IPS-20b (cell line): ENCODE measurements around the gene ZNF148.

Experiments
- H3K27ac ChIP-seq: one replicate; pipeline ENCODE4 v1.5.1; 2013; ENCODE audit warnings: low read length
- H3K27me3 ChIP-seq: 2 replicates; pipeline ENCODE4 v1.6.1; 2013; ENCODE audit warnings: mild to moderate bottlenecking, low read length, inconsistent platforms; ENCODE audit not compliant: insufficient read depth
- H3K36me3 ChIP-seq: 2 replicates; pipeline ENCODE4 v1.6.1; 2013; ENCODE audit warnings: low read depth, mild to moderate bottlenecking, inconsistent platforms, low read length, moderate library complexity; ENCODE audit not compliant: insufficient read depth
- H3K4me1 ChIP-seq: 2 replicates; pipeline ENCODE4 v1.6.1; 2013; ENCODE audit warnings: mild to moderate bottlenecking, control low read depth, inconsistent platforms, low read length, moderate library complexity; ENCODE audit not compliant: insufficient read depth
- H3K4me3 ChIP-seq: 2 replicates; pipeline ENCODE4 v1.5.1; 2013; ENCODE audit warnings: mild to moderate bottlenecking, low read length, inconsistent platforms
- H3K9ac ChIP-seq: 2 replicates; pipeline ENCODE4 v1.6.1; 2013; ENCODE audit warnings: low read depth, mild to moderate bottlenecking, inconsistent platforms, low read length, moderate library complexity
- H3K9me3 ChIP-seq: 2 replicates; pipeline ENCODE4 v1.6.1; 2013; ENCODE audit warnings: mild to moderate bottlenecking, low read depth, low read length, inconsistent platforms; ENCODE audit not compliant: insufficient read depth

Gene ZNF148

DNA sequence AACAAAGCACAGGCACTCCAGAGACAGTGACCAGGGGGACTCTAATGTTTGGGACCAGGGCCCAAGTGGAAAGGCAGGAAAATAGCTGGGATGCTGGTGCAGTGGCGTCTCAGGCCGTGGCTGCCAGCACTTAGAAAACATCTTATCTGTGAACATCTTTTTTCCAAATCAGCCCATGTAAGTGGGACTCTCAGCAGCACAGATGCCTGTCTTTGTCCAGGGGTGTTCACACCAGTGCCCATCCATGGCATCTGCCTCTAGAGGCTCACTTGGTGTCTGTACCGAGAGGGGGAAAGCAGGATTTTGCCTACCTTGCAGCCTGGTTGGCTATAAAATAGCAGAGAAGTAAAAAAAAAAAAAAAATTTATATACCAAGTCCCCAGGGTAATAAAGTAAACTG is 189.3 kb downstream of the ZNF148 start:
- no peak overlapping the region for H3K27ac ChIP-seq
- H3K36me3 ChIP-seq: peaks cover 25% of the 10 kb centered on the region; the same call in 1 of the 2 replicates
- no peaks in the 10 kb centered on the region for H3K27me3 ChIP-seq
- H3K4me3 ChIP-seq: no peak overlapping the region
- no peak overlapping the region for H3K9ac ChIP-seq
- peaks cover 25% of the 10 kb centered on the region for H3K4me1 ChIP-seq
- H3K9me3 ChIP-seq: no peaks in the 10 kb centered on the region

- Histone ChIP-seq H3K4me1 (peaks cover 7% of the 10 kb centered on the region; the same call in 1 of the 2 replicates), H3K9ac (no peak overlapping the region), H3K4me3 (no peak overlapping the region), H3K27me3 (no peaks in the 10 kb centered on the region), H3K9me3 (no peaks in the 10 kb centered on the region), H3K27ac (no peak overlapping the region), H3K36me3 (no peaks in the 10 kb centered on the region)
Observed at GRCh38 chr3:125179884-125180240, 195.3 kb downstream of the ZNF148 start.

DNA sequence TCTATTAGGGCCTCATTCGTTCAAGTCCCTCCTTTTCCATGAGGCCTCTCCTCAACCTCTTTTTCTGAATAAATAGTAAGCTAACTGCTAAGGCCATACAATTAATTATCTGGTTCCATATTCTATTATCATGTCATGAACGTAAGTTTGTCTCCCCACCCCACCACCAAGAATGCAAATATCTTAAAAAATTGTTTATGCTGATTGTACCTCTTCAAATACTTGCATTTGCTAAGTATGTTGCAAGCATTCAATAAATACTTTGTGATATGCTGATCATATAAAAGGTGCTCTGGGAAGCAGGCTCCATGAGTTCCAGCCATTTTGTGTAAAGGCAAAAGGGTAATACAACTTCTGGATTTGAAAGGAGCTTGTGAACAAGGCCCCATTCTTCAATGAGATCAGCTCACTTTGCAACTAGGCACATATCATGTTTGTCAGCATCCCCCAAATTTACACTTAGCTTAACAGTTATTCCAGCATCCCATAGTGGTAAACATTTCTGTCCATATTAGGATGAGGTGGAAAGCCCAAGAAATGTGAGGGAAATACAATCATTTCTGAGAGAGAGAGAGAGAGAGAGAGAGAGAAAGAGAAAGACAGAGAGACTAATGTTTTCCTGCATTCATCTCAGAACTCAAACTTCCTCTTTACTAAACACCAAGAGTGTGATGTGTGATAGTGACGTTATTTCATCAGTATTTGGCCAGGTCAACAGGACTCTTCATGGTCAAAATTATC is 195.8 kb downstream of the ZNF148 start:
- H3K27me3 ChIP-seq: no peaks in the 10 kb centered on the region
- H3K4me3 ChIP-seq: no peak overlapping the region
- H3K9ac ChIP-seq: no peak overlapping the region
- no peak overlapping the region for H3K27ac ChIP-seq
- H3K4me1 ChIP-seq: peaks cover 7% of the 10 kb centered on the region; the same call in 1 of the 2 replicates
- H3K36me3 ChIP-seq: no peaks in the 10 kb centered on the region
- peaks cover 2% of the 10 kb centered on the region; the same call in 1 of the 2 replicates for H3K9me3 ChIP-seq

- Histone ChIP-seq H3K9ac (no peak overlapping the region), H3K9me3 (peaks cover 3% of the 10 kb centered on the region; the same call in 1 of the 2 replicates), H3K36me3 (no peaks in the 10 kb centered on the region), H3K27ac (no peak overlapping the region), H3K4me1 (peaks cover 1% of the 10 kb centered on the region; the same call in 1 of the 2 replicates), H3K4me3 (no peak overlapping the region), H3K27me3 (no peaks in the 10 kb centered on the region)
Observed at GRCh38 chr3:125177746-125178145, 197.4 kb downstream of the ZNF148 start.
